Cardiac muscle cell (in vitro differentiated cells and primary cell): ENCODE results near the gene MUC15. TPM values are rescaled to one million over a fixed set of nuclear protein-coding genes. Genes with fewer than 3 reads are reported as not detected.

Experiments
- DNase-seq, 2 donors: peaks; one replicate each; pipeline versions ENCODE4 v3.0.0 to v3.0.0-alpha.2; 2010 to 2017; ENCODE audit warnings: low read depth in 1 of 2, low spot score in 1 of 2
- H3K27ac ChIP-seq: fragments of 200-600 bp; sonication (generic); 2 replicates; pipeline ENCODE4 v1.5.1; 2016
- H3K27me3 ChIP-seq: fragments of 200-600 bp; sonication (generic); 2 replicates; pipeline ENCODE4 v1.6.0; 2016; ENCODE audit warnings: control low read depth
- H3K36me3 ChIP-seq: fragments of 200-600 bp; sonication (generic); 2 replicates; pipeline ENCODE4 v1.5.1; 2016; ENCODE audit warnings: control low read depth
- H3K4me1 ChIP-seq: fragments of 200-600 bp; sonication (generic); 2 replicates; pipeline ENCODE4 v1.8.1; 2017; ENCODE audit warnings: low read depth, mild to moderate bottlenecking, mixed run types
- H3K4me3 ChIP-seq: fragments of 200-600 bp; sonication (generic); 2 replicates; pipeline ENCODE4 v1.5.1; 2016; ENCODE audit warnings: mild to moderate bottlenecking
- H3K9me3 ChIP-seq: fragments of 200-600 bp; sonication (generic); 2 replicates; pipeline ENCODE4 v1.5.1; 2017; ENCODE audit warnings: low read depth, mild to moderate bottlenecking, control low read depth
- CTCF ChIP-seq: IDR thresholded peaks from 2 replicates; pipeline ENCODE4 v1.5.1; 2012; ENCODE audit warnings: low read depth, mild to moderate bottlenecking, low read length
- polyA plus RNA-seq: library from polyadenylated mRNA; unstranded; fragments of >200 nt; fragmentation: Nextera tagmentation; extraction: Ambion mirVana; gene quantifications from 2 replicates; pipeline ENCODE4 v1.2.1, GENCODE V29; 2016
- total RNA-seq: library from RNA; depleted of rRNA; stranded (reverse); fragments of >200 nt; gene quantifications from 2 replicates; pipeline ENCODE4 v1.2.3, GENCODE V29; 2016

MUC15 gene
- total and polyA plus RNA-seq, 2 experiments from 2014 or later = not detected

- Histone ChIP-seq H3K4me3 (no peak overlapping the region), H3K36me3 (no peaks in the 10 kb centered on the region), H3K4me1 (no peaks in the 10 kb centered on the region), H3K27ac (no peak overlapping the region), H3K9me3 (no peaks in the 10 kb centered on the region), H3K27me3 (no peaks in the 10 kb centered on the region)
- no peak for TF ChIP-seq CTCF
- DNase-seq = no peak
These were observed 13.9 kb downstream of the MUC15 start for GRCh38 chr11:26558190-26558589.

- TF ChIP-seq CTCF = no peak
- DNase-seq = no peak
- H3K27ac ChIP-seq = no peak overlapping the region
- H3K9me3 ChIP-seq = no peaks in the 10 kb centered on the region
- no peaks in the 10 kb centered on the region for H3K4me1 ChIP-seq
- H3K27me3 ChIP-seq = no peaks in the 10 kb centered on the region
- H3K4me3 ChIP-seq = no peak overlapping the region
- H3K36me3 ChIP-seq = no peaks in the 10 kb centered on the region
These were observed 14.4 kb downstream of the MUC15 start for GRCh38 chr11:26557666-26558065.

DNA sequence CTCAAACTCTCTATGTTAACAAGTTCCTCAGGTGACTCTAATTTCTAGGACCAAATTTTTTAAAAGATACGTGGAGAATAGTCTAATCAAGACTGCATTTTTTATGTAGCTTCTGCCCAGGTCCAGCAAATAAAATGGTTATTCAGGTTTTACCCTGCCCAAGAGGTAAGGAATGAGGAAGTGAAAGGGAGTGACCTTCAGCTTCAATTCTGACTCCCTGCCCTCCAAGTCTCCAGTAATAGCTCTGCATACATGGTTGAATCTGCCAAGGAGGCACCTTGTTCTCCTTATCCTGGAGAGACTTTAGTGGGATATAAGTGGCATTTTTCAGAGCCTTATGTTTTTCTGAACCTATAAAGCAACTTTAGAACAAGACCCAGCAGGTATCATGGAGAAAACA lies 15.5 kb downstream of the MUC15 start:
- no peak overlapping the region for H3K27ac ChIP-seq
- H3K4me1 ChIP-seq = no peaks in the 10 kb centered on the region
- no peak overlapping the region for H3K4me3 ChIP-seq
- no peaks in the 10 kb centered on the region for H3K27me3 ChIP-seq
- H3K9me3 ChIP-seq = no peaks in the 10 kb centered on the region
- H3K36me3 ChIP-seq = no peaks in the 10 kb centered on the region
- DNase-seq = no peak
- no peak for TF ChIP-seq CTCF

- TF ChIP-seq CTCF = no peak
- H3K4me3 ChIP-seq = no peak overlapping the region
These were observed 17.6 kb downstream of the MUC15 start for GRCh38 chr11:26554455-26554854.

GRCh38 chr11:26553182-26553581 lies 18.9 kb downstream of the MUC15 start:
- no peaks in the 10 kb centered on the region for H3K4me1 ChIP-seq
- no peaks in the 10 kb centered on the region for H3K27me3 ChIP-seq
- DNase-seq = no peak
- H3K9me3 ChIP-seq = no peaks in the 10 kb centered on the region
- no peak for TF ChIP-seq CTCF
- H3K27ac ChIP-seq = no peak overlapping the region
- no peaks in the 10 kb centered on the region for H3K36me3 ChIP-seq
- no peak overlapping the region for H3K4me3 ChIP-seq

More at GRCh38 chr11:26554455-26554854, 17.6 kb downstream of the MUC15 start:
- H3K27ac ChIP-seq = no peak overlapping the region
- no peaks in the 10 kb centered on the region for H3K4me1 ChIP-seq
- no peaks in the 10 kb centered on the region for H3K36me3 ChIP-seq
- no peaks in the 10 kb centered on the region for H3K9me3 ChIP-seq
- no peak for DNase-seq
- H3K27me3 ChIP-seq = no peaks in the 10 kb centered on the region
